ENCODE data around the gene ZSCAN32.

ZSCAN32 gene

DNA sequence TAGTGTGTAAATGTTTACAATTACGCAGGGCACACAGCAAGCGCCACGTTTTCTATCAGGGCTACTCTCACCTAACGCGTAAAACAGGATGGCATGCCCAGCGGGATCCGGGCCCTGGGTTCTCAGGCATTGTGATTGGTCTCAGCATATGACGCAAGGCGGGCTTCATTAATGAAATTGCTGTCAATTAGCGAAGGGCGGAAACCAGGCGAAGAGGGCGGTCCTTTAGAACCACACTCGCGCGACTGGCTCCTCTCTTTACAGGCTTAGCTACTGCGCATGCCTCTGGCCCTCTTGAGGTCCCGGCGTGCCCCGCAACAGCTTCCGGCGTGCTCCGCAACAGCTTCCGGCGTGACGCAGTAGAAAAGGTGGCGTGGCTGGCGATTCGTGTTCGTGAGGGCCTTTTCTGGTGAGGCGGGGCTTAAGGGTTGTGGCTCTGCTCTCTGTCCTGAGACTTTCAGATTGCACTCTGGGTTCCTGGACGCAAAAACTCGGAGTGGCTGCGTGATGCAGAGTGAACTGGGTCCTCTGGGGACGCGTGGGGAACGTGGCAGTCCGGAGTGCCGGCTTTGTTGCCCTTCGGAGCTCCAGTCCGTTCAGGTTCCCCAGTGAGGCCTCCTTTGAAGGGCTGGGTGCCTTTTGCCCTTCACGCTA lies 35.9 kb downstream of the ZSCAN32 start:
- peak; percentile 82 for DNase-seq (ENCODE audit: extremely low read depth, insufficient read length)
- peak overlapping the region; percentile 62 for H3K4me3 ChIP-seq (replicated peaks; ENCODE audit: low read depth, low read length)
- no peaks in the 10 kb centered on the region for H3K27me3 ChIP-seq (replicated peaks; ENCODE audit: control insufficient read depth, insufficient read depth, low read length)

DNA sequence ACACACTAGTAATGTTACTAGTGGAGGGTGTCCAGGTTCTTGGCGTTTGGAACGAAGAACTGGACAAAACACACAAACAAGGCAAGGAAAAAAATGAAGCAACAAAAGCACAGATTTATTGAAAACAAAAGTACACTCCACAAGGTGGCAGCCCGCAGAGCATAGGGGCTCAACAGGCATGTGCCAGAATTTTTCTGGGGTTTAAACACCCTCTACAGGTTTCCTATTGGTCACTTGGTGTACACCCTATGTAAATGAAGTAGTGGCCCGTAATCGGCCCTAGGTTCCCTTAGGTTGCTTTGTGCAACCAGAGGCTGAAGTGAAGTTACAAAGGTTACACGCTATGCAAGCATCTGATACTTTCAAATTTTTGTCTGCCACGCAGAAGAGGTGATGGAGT lies 37.0 kb downstream of the ZSCAN32 start:
- TF ChIP-seq, protein P1, sequence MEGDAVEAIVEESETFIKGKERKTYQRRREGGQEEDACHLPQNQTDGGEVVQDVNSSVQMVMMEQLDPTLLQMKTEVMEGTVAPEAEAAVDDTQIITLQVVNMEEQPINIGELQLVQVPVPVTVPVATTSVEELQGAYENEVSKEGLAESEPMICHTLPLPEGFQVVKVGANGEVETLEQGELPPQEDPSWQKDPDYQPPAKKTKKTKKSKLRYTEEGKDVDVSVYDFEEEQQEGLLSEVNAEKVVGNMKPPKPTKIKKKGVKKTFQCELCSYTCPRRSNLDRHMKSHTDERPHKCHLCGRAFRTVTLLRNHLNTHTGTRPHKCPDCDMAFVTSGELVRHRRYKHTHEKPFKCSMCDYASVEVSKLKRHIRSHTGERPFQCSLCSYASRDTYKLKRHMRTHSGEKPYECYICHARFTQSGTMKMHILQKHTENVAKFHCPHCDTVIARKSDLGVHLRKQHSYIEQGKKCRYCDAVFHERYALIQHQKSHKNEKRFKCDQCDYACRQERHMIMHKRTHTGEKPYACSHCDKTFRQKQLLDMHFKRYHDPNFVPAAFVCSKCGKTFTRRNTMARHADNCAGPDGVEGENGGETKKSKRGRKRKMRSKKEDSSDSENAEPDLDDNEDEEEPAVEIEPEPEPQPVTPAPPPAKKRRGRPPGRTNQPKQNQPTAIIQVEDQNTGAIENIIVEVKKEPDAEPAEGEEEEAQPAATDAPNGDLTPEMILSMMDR (IDR thresholded peaks at IDR 0.05; ENCODE audit: insufficient read depth, low read length, poor library complexity, severe bottlenecking), result no peak
- DNase-seq (ENCODE audit: extremely low read depth, insufficient read length), result no peak
- no peaks in the 10 kb centered on the region for H3K27me3 ChIP-seq (replicated peaks; ENCODE audit: control insufficient read depth, insufficient read depth, low read length)
- no peaks in the 10 kb centered on the region for H3K36me3 ChIP-seq (ENCODE audit: control insufficient read depth, insufficient read depth, low read length)
- no peak overlapping the region for H3K4me3 ChIP-seq (replicated peaks; ENCODE audit: low read depth, low read length)

More for the DNA sequence above, 35.9 kb downstream of the ZSCAN32 start:
- H3K36me3 ChIP-seq (ENCODE audit: control insufficient read depth, insufficient read depth, low read length), result no peaks in the 10 kb centered on the region
- TF ChIP-seq, protein P1 (IDR thresholded peaks at IDR 0.05; ENCODE audit: insufficient read depth, low read length, poor library complexity, severe bottlenecking), result no peak

DNA sequence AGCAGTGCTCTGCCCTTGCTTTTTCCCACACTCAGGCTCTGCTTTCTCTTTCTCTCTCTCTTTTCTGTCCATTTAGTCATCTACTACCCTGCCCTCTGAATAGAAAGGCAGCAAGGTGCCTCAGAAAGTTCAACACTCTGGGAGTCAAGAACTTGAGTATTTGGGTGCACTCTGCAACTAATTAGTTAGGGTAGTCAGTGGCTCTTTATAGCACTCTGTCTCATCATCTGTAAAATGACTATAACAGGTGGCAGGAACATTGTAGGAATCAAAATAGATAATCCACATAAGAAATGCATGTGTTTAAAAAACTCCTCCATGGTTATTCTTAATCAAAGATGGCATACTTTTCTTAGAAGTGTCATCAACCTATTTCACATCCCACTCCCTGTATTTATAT lies 37.9 kb downstream of the ZSCAN32 start:
- TF ChIP-seq, protein P1 (IDR thresholded peaks at IDR 0.05; ENCODE audit: insufficient read depth, low read length, poor library complexity, severe bottlenecking), result no peak
- H3K27me3 ChIP-seq (replicated peaks; ENCODE audit: control insufficient read depth, insufficient read depth, low read length), result no peaks in the 10 kb centered on the region
- no peaks in the 10 kb centered on the region for H3K36me3 ChIP-seq (ENCODE audit: control insufficient read depth, insufficient read depth, low read length)
- no peak for DNase-seq (ENCODE audit: extremely low read depth, insufficient read length)
- H3K4me3 ChIP-seq (replicated peaks; ENCODE audit: low read depth, low read length), result no peak overlapping the region

DNA sequence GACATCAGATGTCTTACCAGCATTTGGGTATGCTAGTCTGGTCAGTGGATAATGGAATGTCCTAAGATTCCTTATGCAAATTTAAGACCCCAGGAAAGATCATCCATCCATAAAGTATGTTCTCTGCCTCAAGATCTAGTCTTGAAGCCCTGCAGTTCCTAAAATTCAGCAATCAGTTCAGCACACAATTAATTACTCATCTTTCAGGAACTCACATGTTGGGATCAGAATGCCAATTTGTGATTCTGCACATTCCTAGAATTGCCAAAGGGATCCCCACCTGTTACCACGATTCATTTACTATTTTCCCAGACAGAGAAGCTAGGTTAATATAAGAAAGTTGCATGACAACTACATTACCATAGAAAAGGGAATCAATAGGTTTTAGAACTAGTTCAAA lies 41.9 kb downstream of the ZSCAN32 start:
- no peak for DNase-seq (ENCODE audit: extremely low read depth, insufficient read length)
- no peaks in the 10 kb centered on the region for H3K36me3 ChIP-seq (ENCODE audit: control insufficient read depth, insufficient read depth, low read length)

DNA sequence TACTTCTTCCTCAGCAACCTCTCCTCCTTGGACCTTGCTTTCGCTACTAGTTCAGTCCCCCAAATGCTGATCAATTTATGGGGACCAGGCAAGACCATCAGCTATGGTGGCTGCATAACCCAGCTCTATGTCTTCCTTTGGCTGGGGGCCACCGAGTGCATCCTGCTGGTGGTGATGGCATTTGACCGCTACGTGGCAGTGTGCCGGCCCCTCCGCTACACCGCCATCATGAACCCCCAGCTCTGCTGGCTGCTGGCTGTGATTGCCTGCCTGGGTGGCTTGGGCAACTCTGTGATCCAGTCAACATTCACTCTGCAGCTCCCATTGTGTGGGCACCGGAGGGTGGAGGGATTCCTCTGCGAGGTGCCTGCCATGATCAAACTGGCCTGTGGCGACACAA lies 44.7 kb downstream of the ZSCAN32 start:
- DNase-seq (ENCODE audit: extremely low read depth, insufficient read length), result no peak
- no peaks in the 10 kb centered on the region for H3K36me3 ChIP-seq (ENCODE audit: control insufficient read depth, insufficient read depth, low read length)
- H3K27me3 ChIP-seq (replicated peaks; ENCODE audit: control insufficient read depth, insufficient read depth, low read length), result no peaks in the 10 kb centered on the region
- TF ChIP-seq, protein P1 (IDR thresholded peaks at IDR 0.05; ENCODE audit: insufficient read depth, low read length, poor library complexity, severe bottlenecking), result no peak
- H3K4me3 ChIP-seq (replicated peaks; ENCODE audit: low read depth, low read length), result no peak overlapping the region

More for the DNA sequence above, 41.9 kb downstream of the ZSCAN32 start:
- TF ChIP-seq, protein P1 (IDR thresholded peaks at IDR 0.05; ENCODE audit: insufficient read depth, low read length, poor library complexity, severe bottlenecking), result no peak
- Histone ChIP-seq H3K4me3 (replicated peaks; ENCODE audit: low read depth, low read length) (no peak overlapping the region), H3K27me3 (replicated peaks; ENCODE audit: control insufficient read depth, insufficient read depth, low read length) (no peaks in the 10 kb centered on the region)

DNA sequence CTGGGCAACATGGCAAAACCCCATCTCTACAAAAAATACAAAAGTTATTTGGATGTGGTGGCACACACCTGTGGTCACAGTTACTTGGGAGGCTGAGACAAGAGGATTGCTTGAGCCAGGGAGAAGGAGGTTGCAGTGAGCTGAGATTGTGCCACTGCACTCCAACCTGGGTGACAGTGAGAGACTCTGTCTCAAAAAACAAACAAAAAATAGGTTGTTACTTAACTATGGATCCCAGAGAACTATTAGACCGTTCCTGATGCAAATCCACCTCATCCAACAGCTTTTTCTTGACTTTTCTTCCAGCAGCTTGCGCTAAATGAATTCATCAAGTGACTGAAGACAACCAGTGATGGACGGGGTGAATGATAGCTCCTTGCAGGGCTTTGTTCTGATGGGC lies 45.2 kb downstream of the ZSCAN32 start, which contains the start of gene OR2C1:
OR2C1 (plus strand) TSS at position 301 of the 400 bp plus-strand sequence; CDS start at position 353, 52 bp downstream.
- TF ChIP-seq, protein P1 (IDR thresholded peaks at IDR 0.05; ENCODE audit: insufficient read depth, low read length, poor library complexity, severe bottlenecking), result no peak
- no peak within 1 kb of the TSS for H3K4me3 ChIP-seq (replicated peaks; ENCODE audit: low read depth, low read length)
- DNase-seq (ENCODE audit: extremely low read depth, insufficient read length), result no peak

More for the DNA sequence above, 45.2 kb downstream of the ZSCAN32 start, which contains the start of gene OR2C1:
- H3K27me3 ChIP-seq (replicated peaks; ENCODE audit: control insufficient read depth, insufficient read depth, low read length), result no peaks in the 10 kb centered on the region
- no peaks in the 10 kb centered on the region for H3K36me3 ChIP-seq (ENCODE audit: control insufficient read depth, insufficient read depth, low read length)
